ENCODE data around the gene PLEKHA5.

PLEKHA5 gene

GRCh38 chr12:19171731-19172130, 42.2 kb downstream of the PLEKHA5 start:
- Mint-ChIP-seq H3K4me3 (no peak overlapping the region), H3K36me3 (no peaks in the 10 kb centered on the region), H3K27me3 (no peaks in the 10 kb centered on the region), H3K9me3 (ENCODE audit: low read depth) (no peaks in the 10 kb centered on the region), H3K4me1 (ENCODE audit: low read depth) (no peaks in the 10 kb centered on the region), H3K27ac (no peak overlapping the region)

- no peak overlapping the region for H3K27ac Mint-ChIP-seq
- H3K9me3 Mint-ChIP-seq (ENCODE audit: low read depth): no peaks in the 10 kb centered on the region
These were observed 48.2 kb downstream of the PLEKHA5 start for GRCh38 chr12:19177754-19178153.

GRCh38 chr12:19179986-19180385, 50.5 kb downstream of the PLEKHA5 start:
- Mint-ChIP-seq H3K4me3 (no peak overlapping the region), H3K9me3 (ENCODE audit: low read depth) (no peaks in the 10 kb centered on the region), H3K27ac (no peak overlapping the region), H3K27me3 (no peaks in the 10 kb centered on the region), H3K36me3 (no peaks in the 10 kb centered on the region), H3K4me1 (ENCODE audit: low read depth) (no peaks in the 10 kb centered on the region)

More at GRCh38 chr12:19177754-19178153, 48.2 kb downstream of the PLEKHA5 start:
- Mint-ChIP-seq H3K4me1 (ENCODE audit: low read depth) (no peaks in the 10 kb centered on the region), H3K27me3 (no peaks in the 10 kb centered on the region), H3K4me3 (no peak overlapping the region), H3K36me3 (no peaks in the 10 kb centered on the region)

DNA sequence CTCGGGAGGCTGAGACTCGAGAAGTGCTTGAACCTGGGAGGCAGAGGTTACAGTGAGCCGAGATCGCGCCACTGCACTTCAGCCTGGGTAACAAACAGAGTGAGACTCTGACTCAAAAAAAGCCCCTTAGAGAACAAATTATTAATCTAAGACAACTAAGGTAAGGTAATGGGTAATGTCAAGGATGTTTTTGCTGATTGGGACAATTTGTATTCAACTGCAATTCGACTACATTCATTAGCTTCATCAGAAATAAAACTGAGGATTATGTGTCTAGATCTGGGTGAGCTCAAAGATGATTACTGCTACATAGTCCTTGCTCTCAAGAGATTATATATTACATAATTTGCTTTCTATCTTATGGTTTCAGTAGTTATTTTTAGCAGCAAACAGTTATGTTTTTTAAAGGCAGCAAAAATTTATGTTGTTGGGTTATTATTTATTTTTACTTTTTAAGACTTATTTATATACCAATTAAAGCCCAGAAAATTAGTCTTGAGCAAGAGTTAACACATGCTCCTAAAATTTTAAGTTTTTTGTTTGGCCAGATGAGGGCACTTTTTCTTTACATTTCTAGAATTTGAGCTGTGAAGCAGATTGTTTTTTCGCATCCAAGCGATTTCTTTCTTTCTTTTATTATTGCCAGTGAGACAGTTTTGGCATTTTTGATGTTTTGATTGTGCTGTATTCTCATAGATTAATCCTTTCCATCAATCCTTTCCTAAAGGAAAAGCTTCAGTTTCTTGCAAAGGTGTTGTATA, 52.3 kb downstream of the PLEKHA5 start:
- no peak overlapping the region for H3K27ac Mint-ChIP-seq
- no peaks in the 10 kb centered on the region for H3K4me1 Mint-ChIP-seq (ENCODE audit: low read depth)
- H3K27me3 Mint-ChIP-seq: peaks cover 4% of the 10 kb centered on the region
- no peaks in the 10 kb centered on the region for H3K36me3 Mint-ChIP-seq
- no peaks in the 10 kb centered on the region for H3K9me3 Mint-ChIP-seq (ENCODE audit: low read depth)
- H3K4me3 Mint-ChIP-seq: no peak overlapping the region

GRCh38 chr12:19183121-19183838, 53.7 kb downstream of the PLEKHA5 start:
- H3K27me3 Mint-ChIP-seq: peaks cover 4% of the 10 kb centered on the region
- H3K4me1 Mint-ChIP-seq (ENCODE audit: low read depth): no peaks in the 10 kb centered on the region
- no peaks in the 10 kb centered on the region for H3K9me3 Mint-ChIP-seq (ENCODE audit: low read depth)
- H3K27ac Mint-ChIP-seq: no peak overlapping the region
- no peak overlapping the region for H3K4me3 Mint-ChIP-seq
- no peaks in the 10 kb centered on the region for H3K36me3 Mint-ChIP-seq

- no peak overlapping the region for H3K4me3 Mint-ChIP-seq
These were observed 55.9 kb downstream of the PLEKHA5 start for GRCh38 chr12:19185262-19185929.

DNA sequence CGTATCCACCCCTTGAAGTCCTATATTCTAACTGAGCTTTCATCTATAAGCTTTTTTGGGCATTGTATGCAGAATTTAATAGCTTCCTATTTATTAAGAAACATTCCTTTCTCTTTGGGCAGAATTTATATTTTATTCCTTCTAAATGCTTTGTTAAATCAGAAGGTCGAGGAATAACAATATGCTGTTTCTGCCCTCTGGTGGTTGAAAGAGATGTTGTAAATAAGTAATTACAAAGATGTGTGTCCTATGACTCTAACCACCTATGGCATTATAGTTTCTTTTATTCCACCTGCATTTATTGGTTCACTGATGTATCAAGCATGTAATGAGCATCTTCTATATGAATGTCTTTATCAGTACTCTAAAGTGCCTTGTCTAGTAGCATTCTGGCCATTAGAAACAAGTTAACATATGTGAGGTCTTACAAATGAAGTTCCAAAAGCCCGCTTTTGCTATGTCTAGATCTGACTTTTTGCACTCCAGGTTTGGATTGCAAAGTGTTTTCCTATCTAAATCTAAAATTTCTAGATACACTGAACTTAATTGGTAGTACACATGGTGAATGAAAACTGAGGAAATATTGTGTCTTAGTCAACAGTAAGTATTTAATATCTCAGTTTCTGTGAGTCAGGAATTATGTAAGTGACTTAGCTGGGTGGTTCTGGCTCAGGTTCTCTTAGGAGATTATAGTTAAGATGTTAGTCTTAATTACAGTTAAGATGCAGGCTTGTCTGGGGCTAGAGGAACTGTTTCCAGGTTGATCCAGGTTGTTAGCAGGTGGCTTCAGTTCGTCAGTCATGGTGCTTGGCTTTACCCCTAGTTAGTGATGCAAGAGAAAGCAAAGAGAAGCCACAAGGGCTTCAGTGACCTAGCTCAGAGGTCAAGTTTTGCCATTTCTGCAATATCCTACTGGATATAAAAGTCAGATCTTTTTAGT, 57.5 kb downstream of the PLEKHA5 start:
- no peaks in the 10 kb centered on the region for H3K36me3 Mint-ChIP-seq
- H3K4me1 Mint-ChIP-seq (ENCODE audit: low read depth): no peaks in the 10 kb centered on the region
- no peak overlapping the region for H3K4me3 Mint-ChIP-seq
- H3K27ac Mint-ChIP-seq: no peak overlapping the region
- H3K27me3 Mint-ChIP-seq: peaks cover 4% of the 10 kb centered on the region
- H3K9me3 Mint-ChIP-seq (ENCODE audit: low read depth): no peaks in the 10 kb centered on the region

More at GRCh38 chr12:19185262-19185929, 55.9 kb downstream of the PLEKHA5 start:
- H3K27ac Mint-ChIP-seq: no peak overlapping the region
- peaks cover 4% of the 10 kb centered on the region for H3K27me3 Mint-ChIP-seq
- no peaks in the 10 kb centered on the region for H3K9me3 Mint-ChIP-seq (ENCODE audit: low read depth)
- no peaks in the 10 kb centered on the region for H3K36me3 Mint-ChIP-seq
- no peaks in the 10 kb centered on the region for H3K4me1 Mint-ChIP-seq (ENCODE audit: low read depth)

GRCh38 chr12:19189522-19189921, 60.0 kb downstream of the PLEKHA5 start:
- no peaks in the 10 kb centered on the region for H3K4me1 Mint-ChIP-seq (ENCODE audit: low read depth)
- peaks cover 6% of the 10 kb centered on the region for H3K27me3 Mint-ChIP-seq
- no peaks in the 10 kb centered on the region for H3K36me3 Mint-ChIP-seq
- no peaks in the 10 kb centered on the region for H3K9me3 Mint-ChIP-seq (ENCODE audit: low read depth)
- no peak overlapping the region for H3K27ac Mint-ChIP-seq
- H3K4me3 Mint-ChIP-seq: no peak overlapping the region

DNA sequence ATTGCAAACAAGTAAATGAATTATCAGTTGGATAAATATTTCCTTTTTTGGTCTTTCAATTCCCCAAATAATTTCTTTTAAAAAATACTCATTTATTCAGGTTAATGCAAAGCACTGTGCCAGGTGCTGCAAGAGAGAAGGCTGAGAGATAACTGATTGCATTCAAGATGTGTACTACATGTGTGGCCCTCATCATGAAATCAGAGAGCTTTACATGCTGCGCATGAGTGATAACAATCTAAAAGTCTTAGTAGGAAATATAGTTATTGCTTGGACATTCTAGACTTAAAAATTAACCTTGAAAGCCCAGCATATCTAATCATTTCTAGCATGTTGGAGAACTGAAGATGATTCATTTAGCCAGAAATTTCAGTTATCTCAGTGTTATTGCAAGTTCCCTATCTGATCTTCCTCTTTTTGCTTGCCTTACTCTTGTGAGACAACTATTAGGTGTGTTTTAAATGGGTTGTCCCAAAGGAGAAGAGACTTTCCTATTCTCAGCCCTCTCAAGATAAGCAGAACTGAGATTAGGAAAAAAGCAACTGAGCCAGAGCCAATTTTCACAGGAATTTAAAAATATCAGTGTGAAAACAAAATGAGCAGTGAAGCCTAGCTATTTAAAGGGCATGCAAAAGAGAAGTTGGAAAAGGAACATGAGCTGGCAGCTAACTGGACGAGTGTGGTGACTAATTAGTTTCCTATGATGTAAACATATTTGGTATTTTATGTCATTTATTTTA, 60.9 kb downstream of the PLEKHA5 start:
- Mint-ChIP-seq H3K9me3 (ENCODE audit: low read depth) (no peaks in the 10 kb centered on the region), H3K27ac (no peak overlapping the region), H3K27me3 (peaks cover 6% of the 10 kb centered on the region), H3K4me3 (no peak overlapping the region), H3K4me1 (ENCODE audit: low read depth) (no peaks in the 10 kb centered on the region), H3K36me3 (no peaks in the 10 kb centered on the region)

GRCh38 chr12:19191089-19191488, 61.6 kb downstream of the PLEKHA5 start:
- H3K4me1 Mint-ChIP-seq (ENCODE audit: low read depth): no peaks in the 10 kb centered on the region
- peaks cover 3% of the 10 kb centered on the region for H3K27me3 Mint-ChIP-seq
- no peaks in the 10 kb centered on the region for H3K36me3 Mint-ChIP-seq
- H3K27ac Mint-ChIP-seq: no peak overlapping the region
- no peak overlapping the region for H3K4me3 Mint-ChIP-seq
- H3K9me3 Mint-ChIP-seq (ENCODE audit: low read depth): no peaks in the 10 kb centered on the region

- Mint-ChIP-seq H3K4me1 (ENCODE audit: low read depth) (no peaks in the 10 kb centered on the region), H3K9me3 (ENCODE audit: low read depth) (no peaks in the 10 kb centered on the region), H3K4me3 (no peak overlapping the region), H3K36me3 (no peaks in the 10 kb centered on the region), H3K27ac (no peak overlapping the region), H3K27me3 (peaks cover 1% of the 10 kb centered on the region)
These were observed 62.0 kb downstream of the PLEKHA5 start for GRCh38 chr12:19191563-19191962.

DNA sequence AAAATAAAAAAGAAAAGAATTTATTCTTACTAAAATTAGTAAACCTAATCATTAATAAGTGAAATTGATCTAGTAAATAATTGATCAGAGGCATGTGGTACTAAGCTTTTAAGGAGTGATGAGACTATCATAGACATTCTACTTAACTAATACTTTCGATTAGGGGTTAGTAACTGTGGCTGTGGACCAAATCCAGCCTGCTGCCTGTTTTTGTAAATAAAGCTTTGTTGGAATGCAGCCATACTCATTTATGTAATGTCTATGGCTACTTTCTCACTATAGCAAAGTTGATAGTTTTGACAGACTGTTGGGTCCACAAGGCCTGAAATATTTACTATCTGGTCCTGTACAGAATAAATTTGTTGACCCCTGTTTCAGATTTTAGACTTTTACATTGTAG, 63.2 kb downstream of the PLEKHA5 start:
- H3K27ac Mint-ChIP-seq: no peak overlapping the region
- peaks cover 1% of the 10 kb centered on the region for H3K27me3 Mint-ChIP-seq
- H3K4me1 Mint-ChIP-seq (ENCODE audit: low read depth): no peaks in the 10 kb centered on the region
- H3K36me3 Mint-ChIP-seq: no peaks in the 10 kb centered on the region
- no peaks in the 10 kb centered on the region for H3K9me3 Mint-ChIP-seq (ENCODE audit: low read depth)
- H3K4me3 Mint-ChIP-seq: no peak overlapping the region

- no peaks in the 10 kb centered on the region for H3K4me1 Mint-ChIP-seq (ENCODE audit: low read depth)
- no peaks in the 10 kb centered on the region for H3K36me3 Mint-ChIP-seq
- H3K9me3 Mint-ChIP-seq (ENCODE audit: low read depth): no peaks in the 10 kb centered on the region
- no peak overlapping the region for H3K27ac Mint-ChIP-seq
- peaks cover 1% of the 10 kb centered on the region for H3K27me3 Mint-ChIP-seq
- H3K4me3 Mint-ChIP-seq: no peak overlapping the region
These were observed 65.4 kb downstream of the PLEKHA5 start for GRCh38 chr12:19194963-19195362.
